Measurements from ENCODE around the gene LNPK.
"Not testable (repeated sequence)": the region's sequence is repeated elsewhere in the genome, so short reads cannot be mapped to it uniquely, and the experiment has no call there.

- TF ChIP-seq, protein P1, sequence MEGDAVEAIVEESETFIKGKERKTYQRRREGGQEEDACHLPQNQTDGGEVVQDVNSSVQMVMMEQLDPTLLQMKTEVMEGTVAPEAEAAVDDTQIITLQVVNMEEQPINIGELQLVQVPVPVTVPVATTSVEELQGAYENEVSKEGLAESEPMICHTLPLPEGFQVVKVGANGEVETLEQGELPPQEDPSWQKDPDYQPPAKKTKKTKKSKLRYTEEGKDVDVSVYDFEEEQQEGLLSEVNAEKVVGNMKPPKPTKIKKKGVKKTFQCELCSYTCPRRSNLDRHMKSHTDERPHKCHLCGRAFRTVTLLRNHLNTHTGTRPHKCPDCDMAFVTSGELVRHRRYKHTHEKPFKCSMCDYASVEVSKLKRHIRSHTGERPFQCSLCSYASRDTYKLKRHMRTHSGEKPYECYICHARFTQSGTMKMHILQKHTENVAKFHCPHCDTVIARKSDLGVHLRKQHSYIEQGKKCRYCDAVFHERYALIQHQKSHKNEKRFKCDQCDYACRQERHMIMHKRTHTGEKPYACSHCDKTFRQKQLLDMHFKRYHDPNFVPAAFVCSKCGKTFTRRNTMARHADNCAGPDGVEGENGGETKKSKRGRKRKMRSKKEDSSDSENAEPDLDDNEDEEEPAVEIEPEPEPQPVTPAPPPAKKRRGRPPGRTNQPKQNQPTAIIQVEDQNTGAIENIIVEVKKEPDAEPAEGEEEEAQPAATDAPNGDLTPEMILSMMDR (IDR thresholded peaks at IDR 0.05), result not testable (repeated sequence)
- TF ChIP-seq POLR2A (IDR thresholded peaks at IDR 0.05), result not testable (repeated sequence)
Measured at GRCh38 chr2:175913849-175914743, 88.0 kb downstream of the LNPK start.

Data from vagina (tissue), 2 donors.